ENCODE data around the gene HM13. TPM values are rescaled to one million over a fixed set of nuclear protein-coding genes. Genes with fewer than 3 reads are reported as not detected.

HM13 gene
- total and polyA plus RNA-seq, 9 of the 15 experiments (the other 6 are each of a cell fraction or from before 2014, with no cell fraction given): 7.7 to 136 (median 74.5) TPM

GRCh38 chr20:31560094-31560745 is 46.0 kb downstream of the HM13 start (continued):
- TF ChIP-seq ZNF639 (CRISPR knock-in tag; conservative IDR thresholded peaks at IDR 0.05 in 1 of 2, IDR thresholded peaks at IDR 0.05 in 1 of 2) (0 out of 4 replicates have a peak, but pooled peaks of 1 of the 2 experiments have one; percentile 27), KLF16 (IDR thresholded peaks at IDR 0.05) (peak; percentile 53; the same call in 1 of the 2 replicates), PML (IDR thresholded peaks at IDR 0.05; ENCODE audit: low read length) (no peak; the same call in 1 of the 2 replicates), CCAR2 (IDR thresholded peaks at IDR 0.05; ENCODE audit: low read depth, low read length) (no peak), USF1 (CRISPR knock-in tag; IDR thresholded peaks at IDR 0.05) (no peak), TEAD4 (IDR thresholded peaks at IDR 0.05; ENCODE audit: low read length) (no peak), TEAD4 (CRISPR knock-in tag; IDR thresholded peaks at IDR 0.05; ENCODE audit: borderline replicate concordance) (no peak), STAG1 (CRISPR knock-in tag; IDR thresholded peaks at IDR 0.05; ENCODE audit: borderline replicate concordance) (no peak), SNIP1 (IDR thresholded peaks at IDR 0.05; ENCODE audit: low read depth) (no peak), CCNT2 (IDR thresholded peaks at IDR 0.05; ENCODE audit: borderline replicate concordance, extremely low read depth, insufficient read length, low read depth, low read length) (no peak), LCOR (CRISPR knock-in tag; IDR thresholded peaks at IDR 0.05) (no peak), RFX1 (IDR thresholded peaks at IDR 0.05) (no peak), BDP1 (IDR thresholded peaks at IDR 0.05; ENCODE audit: insufficient read depth, insufficient read length) (no peak), MAFK (IDR thresholded peaks at IDR 0.05; ENCODE audit: low read length) (peak; percentile 92), XRCC5 (IDR thresholded peaks at IDR 0.05; ENCODE audit: low read depth, low read length) (peak; percentile 87; the same call in 1 of the 2 replicates), ZNF316 (IDR thresholded peaks at IDR 0.05) (peak; percentile 97)
- TF ChIP-seq, protein P1, sequence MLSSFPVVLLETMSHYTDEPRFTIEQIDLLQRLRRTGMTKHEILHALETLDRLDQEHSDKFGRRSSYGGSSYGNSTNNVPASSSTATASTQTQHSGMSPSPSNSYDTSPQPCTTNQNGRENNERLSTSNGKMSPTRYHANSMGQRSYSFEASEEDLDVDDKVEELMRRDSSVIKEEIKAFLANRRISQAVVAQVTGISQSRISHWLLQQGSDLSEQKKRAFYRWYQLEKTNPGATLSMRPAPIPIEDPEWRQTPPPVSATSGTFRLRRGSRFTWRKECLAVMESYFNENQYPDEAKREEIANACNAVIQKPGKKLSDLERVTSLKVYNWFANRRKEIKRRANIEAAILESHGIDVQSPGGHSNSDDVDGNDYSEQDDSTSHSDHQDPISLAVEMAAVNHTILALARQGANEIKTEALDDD (IDR thresholded peaks at IDR 0.05): 0 out of 2 replicates have a peak, but pooled peaks have one; percentile 26
- TF ChIP-seq, protein P2, sequence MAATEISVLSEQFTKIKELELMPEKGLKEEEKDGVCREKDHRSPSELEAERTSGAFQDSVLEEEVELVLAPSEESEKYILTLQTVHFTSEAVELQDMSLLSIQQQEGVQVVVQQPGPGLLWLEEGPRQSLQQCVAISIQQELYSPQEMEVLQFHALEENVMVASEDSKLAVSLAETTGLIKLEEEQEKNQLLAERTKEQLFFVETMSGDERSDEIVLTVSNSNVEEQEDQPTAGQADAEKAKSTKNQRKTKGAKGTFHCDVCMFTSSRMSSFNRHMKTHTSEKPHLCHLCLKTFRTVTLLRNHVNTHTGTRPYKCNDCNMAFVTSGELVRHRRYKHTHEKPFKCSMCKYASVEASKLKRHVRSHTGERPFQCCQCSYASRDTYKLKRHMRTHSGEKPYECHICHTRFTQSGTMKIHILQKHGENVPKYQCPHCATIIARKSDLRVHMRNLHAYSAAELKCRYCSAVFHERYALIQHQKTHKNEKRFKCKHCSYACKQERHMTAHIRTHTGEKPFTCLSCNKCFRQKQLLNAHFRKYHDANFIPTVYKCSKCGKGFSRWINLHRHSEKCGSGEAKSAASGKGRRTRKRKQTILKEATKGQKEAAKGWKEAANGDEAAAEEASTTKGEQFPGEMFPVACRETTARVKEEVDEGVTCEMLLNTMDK (IDR thresholded peaks at IDR 0.05; ENCODE audit: borderline replicate concordance, insufficient read depth, low read depth, low read length, poor library complexity, severe bottlenecking): peak; percentile 57
- TF ChIP-seq, protein P3, sequence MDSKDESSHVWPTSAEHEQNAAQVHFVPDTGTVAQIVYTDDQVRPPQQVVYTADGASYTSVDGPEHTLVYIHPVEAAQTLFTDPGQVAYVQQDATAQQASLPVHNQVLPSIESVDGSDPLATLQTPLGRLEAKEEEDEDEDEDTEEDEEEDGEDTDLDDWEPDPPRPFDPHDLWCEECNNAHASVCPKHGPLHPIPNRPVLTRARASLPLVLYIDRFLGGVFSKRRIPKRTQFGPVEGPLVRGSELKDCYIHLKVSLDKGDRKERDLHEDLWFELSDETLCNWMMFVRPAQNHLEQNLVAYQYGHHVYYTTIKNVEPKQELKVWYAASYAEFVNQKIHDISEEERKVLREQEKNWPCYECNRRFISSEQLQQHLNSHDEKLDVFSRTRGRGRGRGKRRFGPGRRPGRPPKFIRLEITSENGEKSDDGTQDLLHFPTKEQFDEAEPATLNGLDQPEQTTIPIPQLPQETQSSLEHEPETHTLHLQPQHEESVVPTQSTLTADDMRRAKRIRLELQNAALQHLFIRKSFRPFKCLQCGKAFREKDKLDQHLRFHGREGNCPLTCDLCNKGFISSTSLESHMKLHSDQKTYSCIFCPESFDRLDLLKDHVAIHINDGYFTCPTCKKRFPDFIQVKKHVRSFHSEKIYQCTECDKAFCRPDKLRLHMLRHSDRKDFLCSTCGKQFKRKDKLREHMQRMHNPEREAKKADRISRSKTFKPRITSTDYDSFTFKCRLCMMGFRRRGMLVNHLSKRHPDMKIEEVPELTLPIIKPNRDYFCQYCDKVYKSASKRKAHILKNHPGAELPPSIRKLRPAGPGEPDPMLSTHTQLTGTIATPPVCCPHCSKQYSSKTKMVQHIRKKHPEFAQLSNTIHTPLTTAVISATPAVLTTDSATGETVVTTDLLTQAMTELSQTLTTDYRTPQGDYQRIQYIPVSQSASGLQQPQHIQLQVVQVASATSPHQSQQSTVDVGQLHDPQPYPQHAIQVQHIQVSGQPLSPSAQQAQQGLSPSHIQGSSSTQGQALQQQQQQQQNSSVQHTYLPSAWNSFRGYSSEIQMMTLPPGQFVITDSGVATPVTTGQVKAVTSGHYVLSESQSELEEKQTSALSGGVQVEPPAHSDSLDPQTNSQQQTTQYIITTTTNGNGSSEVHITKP (IDR thresholded peaks at IDR 0.05; ENCODE audit: partially characterized antibody): no peak
